HFF-Myc (cell line): ENCODE results near the gene DZIP3.
"Not testable (repeated sequence)": the region's sequence is repeated elsewhere in the genome, so short reads cannot be mapped to it uniquely, and the experiment has no call there.

Source experiments
- DNase-seq: peaks from one replicate; pipeline ENCODE4 v3.0.0-alpha.2; 2011; ENCODE audit warnings: low read depth; ENCODE audit errors: extremely low read depth
- H3K4me3 ChIP-seq: replicated peaks from 2 replicates; pipeline ENCODE4 v1.5.1; 2011; ENCODE audit warnings: low read depth, mild to moderate bottlenecking, control low read depth, low read length
- CTCF ChIP-seq: IDR thresholded peaks from 2 replicates; pipeline ENCODE4 v1.5.1; 2012; ENCODE audit warnings: mild to moderate bottlenecking, low read depth, low read length, control low read depth; ENCODE audit errors: missing control alignments

DZIP3 gene

DNA sequence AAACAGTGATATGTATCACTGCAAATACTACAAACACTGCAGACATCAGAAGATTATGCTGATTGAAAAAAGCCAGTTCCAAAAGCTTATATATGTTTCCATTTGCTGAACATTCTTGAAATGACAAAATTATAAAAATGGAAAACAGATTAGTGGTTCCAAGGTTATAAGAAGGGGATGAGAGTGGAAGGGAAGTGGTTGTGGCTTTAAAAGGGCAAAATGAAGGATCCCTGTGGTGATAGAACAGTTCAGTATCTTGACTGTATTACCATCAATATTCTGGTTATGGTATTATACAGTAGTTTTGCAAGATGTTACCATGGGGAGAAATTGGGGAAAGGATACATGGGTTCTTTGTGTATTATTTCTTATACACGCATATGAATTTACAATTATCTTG, 77.8 kb downstream of the DZIP3 start:
- no peak overlapping the region for H3K4me3 ChIP-seq
- DNase-seq, result no peak
- no peak for TF ChIP-seq CTCF

- TF ChIP-seq CTCF, result no peak
- DNase-seq, result no peak
- H3K4me3 ChIP-seq, result no peak overlapping the region
Observed at GRCh38 chr3:108669208-108669607, 79.7 kb downstream of the DZIP3 start.

- no peak for DNase-seq
- no peak overlapping the region for H3K4me3 ChIP-seq
- no peak for TF ChIP-seq CTCF
Observed at GRCh38 chr3:108672701-108673100, 83.2 kb downstream of the DZIP3 start.

- no peak for DNase-seq
- TF ChIP-seq CTCF, result no peak
- no peak overlapping the region for H3K4me3 ChIP-seq
Observed at GRCh38 chr3:108673988-108674661, 84.6 kb downstream of the DZIP3 start.

- DNase-seq, result no peak
- no peak for TF ChIP-seq CTCF
- no peak overlapping the region for H3K4me3 ChIP-seq
Observed at GRCh38 chr3:108677811-108678210, 88.3 kb downstream of the DZIP3 start.

- not testable (repeated sequence) for DNase-seq, H3K4me3 ChIP-seq
Observed at GRCh38 chr3:108692286-108692685, 102.8 kb downstream of the DZIP3 start.

- no peak overlapping the region for H3K4me3 ChIP-seq
- TF ChIP-seq CTCF, result no peak
- DNase-seq, result no peak
Observed at GRCh38 chr3:108698461-108698860, 108.9 kb downstream of the DZIP3 start.
